HEK293T (cell line): ENCODE results near the gene MED16.

Experiments
- BHLHE40 ChIP-seq: fragments of 450-650 bp; IDR thresholded peaks from 2 replicates; pipeline ENCODE4 v1.6.1; 2016; ENCODE audit warnings: mild to moderate bottlenecking, moderate library complexity, borderline replicate concordance
- FOXA1 ChIP-seq: fragments of 450-650 bp; IDR thresholded peaks from 2 replicates; pipeline ENCODE4 v1.6.1; 2016; ENCODE audit warnings: mild to moderate bottlenecking
- HDGF ChIP-seq: fragments of 450-650 bp; IDR thresholded peaks from 2 replicates; pipeline ENCODE4 v1.6.1; 2017; ENCODE audit warnings: antibody characterized with exemption, borderline replicate concordance
- NFRKB ChIP-seq: fragments of 450-650 bp; IDR thresholded peaks from 2 replicates; pipeline ENCODE4 v1.6.1; 2016; ENCODE audit warnings: mild to moderate bottlenecking, moderate library complexity
- SP1 ChIP-seq: fragments of 450-650 bp; IDR thresholded peaks from 2 replicates; pipeline ENCODE4 v1.6.1; 2017
- TARDBP ChIP-seq: fragments of 450-650 bp; IDR thresholded peaks from 2 replicates; pipeline ENCODE4 v1.6.1; 2016

DNA sequence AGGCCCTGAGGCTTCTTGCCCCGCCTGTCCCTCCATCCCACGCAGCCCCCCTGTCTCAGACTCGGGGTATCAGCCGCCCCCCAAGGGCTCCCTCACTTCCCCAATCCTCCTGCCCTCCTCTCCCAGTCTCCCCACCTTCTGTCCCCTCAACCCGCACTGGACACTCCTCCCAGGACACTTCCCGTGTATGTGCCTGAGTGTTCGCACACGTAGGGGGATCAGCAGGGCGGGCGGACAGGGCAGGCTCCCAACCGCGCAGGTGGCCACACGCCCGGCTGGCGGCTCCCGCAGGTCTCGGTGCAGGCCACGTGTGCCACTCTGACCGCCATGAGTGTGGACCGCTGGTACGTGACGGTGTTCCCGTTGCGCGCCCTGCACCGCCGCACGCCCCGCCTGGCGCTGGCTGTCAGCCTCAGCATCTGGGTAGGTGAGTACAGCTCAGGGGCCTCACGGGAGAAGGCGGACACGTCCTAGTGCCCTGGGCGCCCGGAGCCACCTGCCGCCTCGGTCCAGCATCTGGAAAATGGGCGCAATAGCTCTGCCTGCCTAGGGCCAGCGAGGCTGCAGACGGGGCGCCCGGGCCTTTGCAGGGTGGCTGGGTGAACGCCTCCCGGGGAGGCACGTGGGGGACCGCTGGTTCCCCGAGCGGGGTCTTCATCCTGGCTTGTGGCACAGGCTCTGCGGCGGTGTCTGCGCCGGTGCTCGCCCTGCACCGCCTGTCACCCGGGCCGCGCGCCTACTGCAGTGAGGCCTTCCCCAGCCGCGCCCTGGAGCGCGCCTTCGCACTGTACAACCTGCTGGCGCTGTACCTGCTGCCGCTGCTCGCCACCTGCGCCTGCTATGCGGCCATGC lies 26.4 kb upstream of the MED16 start:
- TF ChIP-seq HDGF (no peak), NFRKB (no peak), BHLHE40 (no peak), SP1 (no peak), FOXA1 (no peak), TARDBP (no peak)
